NCI-H1092 treated with DMSO at 0.1 percent for 48 hours (cell line): Measurements from ENCODE around the gene SND1.
"Not testable (repeated sequence)": the region's sequence is repeated elsewhere in the genome, so short reads cannot be mapped to it uniquely, and the experiment has no call there.

Source experiments
- DNase-seq: peaks from one replicate; lab custom pipeline; 2025; lab: John Stamatoyannopoulos, UW

The SND1 gene

DNA sequence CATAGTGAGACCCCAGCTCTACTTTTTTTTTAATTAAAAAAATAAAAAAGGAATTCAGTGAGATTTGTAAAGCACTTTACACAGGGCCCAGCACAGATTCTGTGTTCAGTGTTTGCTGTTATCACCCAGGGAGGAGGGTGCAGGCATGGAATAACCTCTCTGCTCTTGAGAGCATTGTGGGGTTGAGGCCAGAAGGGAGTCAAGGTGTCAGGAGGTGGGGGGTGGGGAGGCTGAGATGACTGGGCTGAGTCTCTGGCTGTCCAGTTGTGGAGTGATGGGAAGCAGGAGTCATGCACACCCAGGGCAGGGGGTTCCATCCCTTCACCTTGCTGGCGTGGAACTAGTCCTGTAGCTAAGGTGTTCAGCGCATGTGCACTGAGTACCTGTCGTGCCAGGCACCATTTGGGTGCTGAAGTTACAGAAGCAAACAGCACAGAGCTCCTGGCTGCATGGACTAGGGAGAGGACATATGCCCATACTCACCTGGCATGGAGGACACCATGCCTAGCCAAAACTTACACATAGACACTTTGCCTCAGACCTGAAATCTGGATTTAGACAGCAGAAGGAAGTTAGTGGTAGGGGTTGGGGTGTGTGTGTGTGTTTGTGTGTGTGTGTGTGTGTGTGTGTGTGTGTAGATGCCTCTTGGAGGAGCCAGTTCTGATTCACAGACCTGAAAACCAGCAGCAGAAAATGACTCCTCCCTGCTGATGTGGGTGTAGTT lies 448.4 kb downstream of the SND1 start:
- no peak for DNase-seq

DNA sequence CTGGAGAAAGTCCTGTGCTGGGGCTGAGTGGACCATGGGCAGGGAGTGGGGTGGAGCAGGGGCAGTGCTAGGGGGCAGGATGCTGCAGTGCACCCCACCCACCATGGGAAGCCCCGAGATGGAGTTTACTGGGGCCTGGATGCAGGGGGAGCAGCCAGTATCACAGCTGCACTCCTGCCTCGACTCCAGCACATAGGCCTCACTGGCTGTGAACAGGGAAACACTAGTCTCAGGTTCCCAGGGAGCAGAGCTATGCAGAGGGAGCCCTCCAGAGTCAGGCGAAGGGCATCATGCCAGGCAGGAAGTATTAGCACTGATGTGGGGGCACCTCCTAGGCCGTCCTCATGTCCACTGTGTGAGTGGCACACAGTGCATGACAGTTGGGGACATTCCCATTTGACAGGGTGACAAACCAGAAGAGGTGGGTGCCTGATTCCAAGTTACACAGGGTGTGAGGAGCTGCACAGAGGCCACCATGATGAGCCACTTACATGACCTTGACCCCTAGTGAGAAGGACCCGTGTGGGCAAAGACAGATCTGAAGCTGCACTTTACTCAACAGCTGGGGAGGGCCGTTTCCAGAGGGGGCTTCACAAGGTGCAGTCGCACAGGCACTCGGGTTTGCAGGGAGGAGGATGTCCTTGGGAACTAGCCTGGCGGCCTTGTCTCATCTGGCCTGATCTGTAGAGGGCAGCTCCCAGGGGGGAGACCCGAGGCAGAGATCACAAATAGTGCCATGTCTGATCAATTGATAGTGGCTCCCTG lies 449.1 kb downstream of the SND1 start:
- no peak for DNase-seq

DNA sequence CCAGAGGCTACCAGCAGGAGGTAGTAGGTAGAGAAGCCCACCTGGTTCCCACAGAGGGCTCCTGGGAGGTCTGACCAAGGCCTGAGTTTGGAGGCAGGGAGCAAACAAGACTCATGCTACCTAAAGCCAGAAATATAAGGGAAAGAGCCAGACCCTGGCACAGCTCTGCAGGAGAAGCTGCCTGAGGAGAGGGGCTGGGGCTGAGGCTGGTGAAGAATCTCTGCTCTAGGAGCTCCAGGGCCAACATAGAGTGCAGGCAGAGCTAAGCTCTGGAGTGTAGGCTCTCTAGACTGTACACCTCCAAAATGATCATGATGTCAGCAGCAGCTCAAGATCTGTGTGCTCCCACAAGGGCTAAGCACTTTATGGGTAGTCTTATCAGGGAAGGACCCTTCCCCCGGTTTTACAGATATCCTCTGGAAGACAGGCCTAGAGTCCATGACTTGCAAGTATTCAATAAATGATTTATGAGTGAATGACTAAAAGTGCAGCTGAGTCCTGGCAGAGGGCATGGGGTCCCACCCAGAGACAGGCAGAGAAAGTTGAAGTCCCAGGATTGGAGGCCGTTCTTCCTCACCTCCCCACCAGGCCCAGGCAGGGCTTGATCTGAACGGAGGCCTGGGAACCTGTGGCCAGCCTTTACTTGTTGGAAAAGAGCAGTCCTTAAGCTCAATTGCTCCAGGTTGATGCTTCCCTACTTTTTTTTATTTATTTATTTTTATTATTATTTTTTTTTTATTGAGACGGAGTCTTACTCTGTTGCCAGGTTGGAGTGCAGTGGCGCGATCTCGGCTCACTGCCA lies 450.7 kb downstream of the SND1 start:
- DNase-seq, result no peak

DNA sequence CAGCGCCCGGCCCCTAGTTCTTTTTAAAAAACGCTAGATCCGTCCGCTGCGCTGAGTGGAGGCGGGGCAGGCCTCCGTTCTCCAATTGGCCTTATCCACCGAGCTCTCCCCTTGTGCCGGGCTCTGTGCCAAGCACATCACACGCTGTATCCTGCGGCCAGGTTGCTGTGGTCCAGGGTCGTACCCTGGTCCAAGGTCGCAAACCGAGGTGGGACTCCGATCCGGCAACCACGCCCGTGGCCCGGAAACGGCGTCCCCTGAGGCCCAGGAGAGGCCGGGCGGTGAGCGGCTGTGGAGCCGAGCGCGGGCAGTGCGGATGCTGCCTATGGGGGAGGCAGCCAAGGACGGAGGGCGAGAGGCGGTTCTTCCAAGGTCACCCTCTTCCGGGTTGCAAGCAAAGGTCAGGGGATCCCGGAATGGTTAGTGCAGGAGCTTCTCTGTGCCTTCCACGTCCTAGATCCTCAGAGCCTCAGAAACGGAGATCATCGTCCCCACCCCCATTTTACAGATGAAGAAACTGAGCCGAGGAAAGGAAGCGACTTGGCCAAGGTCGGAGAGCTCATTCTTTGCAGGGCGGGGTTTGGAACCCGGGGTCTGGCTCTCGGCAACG lies 451.6 kb downstream of the SND1 start:
- DNase-seq, result peak; percentile 42

DNA sequence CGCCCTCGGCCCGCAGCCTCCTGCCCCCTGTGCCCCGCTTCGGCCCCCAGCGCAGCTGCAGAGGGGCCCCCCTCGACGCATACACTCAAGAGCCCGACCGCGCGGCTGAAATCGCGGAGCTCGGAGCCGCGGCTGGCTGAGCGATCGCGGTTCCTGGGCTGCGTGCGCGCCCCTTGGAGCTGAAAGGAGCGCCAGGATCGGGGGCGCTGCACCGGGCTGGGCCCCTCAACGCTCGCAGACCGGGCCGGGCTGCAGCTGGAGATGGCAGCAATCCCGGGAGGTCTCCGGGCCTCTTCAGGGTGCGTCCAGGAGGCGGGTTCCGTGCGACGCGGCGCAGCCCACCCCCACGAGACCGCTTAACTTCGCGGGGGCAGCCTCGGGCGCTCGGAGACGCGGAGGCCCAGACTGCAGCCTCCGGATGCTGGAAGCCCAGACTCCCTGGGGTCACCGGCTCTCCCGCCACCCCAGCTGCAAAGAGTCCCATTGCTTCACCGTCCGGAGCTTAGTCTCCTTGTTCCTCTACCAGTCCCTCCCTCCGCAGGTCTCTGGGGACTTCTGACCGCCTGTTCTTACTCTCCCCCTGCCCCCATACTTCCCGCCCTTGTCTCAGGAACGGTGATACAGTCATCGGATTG lies 452.2 kb downstream of the SND1 start:
- DNase-seq, result peak; percentile 42

DNA sequence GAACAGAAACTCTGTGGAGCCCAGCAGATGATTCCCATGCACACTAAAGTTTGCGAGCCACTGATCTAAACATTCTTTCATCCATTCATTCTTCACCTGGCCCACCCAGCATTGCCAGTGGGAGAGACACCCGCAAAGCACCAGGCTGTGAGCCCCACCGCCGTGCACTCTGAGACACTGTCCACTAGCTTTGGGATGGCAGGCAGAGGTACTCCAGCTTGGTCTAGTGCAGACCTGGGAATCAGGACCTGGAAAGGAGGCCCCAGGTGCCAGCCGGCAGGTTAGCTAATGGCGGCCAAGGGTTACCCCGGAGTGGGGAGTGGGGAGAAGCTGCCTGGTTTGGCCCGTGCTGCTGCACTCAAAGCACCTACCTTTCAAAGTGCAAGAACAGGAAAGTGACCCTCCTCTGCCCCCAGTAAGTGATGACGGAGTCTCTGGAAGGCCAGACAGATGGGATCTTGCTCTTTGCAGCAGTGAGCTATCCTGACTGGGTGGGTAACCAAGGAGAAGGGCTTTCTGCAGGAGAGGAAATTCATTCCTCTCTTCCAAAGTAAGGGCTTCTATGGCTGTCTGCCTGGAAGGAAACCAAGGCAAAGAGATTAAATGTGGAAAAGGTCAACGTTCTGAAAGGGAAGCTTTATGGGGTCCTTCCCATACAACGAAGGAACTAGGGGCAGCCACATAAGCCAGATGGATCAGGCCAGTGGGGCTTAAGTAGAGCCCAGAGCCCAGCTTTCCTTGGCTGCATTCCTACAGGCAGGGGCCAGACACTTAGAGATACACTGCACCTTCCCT lies 453.4 kb downstream of the SND1 start:
- DNase-seq, result no peak

DNA sequence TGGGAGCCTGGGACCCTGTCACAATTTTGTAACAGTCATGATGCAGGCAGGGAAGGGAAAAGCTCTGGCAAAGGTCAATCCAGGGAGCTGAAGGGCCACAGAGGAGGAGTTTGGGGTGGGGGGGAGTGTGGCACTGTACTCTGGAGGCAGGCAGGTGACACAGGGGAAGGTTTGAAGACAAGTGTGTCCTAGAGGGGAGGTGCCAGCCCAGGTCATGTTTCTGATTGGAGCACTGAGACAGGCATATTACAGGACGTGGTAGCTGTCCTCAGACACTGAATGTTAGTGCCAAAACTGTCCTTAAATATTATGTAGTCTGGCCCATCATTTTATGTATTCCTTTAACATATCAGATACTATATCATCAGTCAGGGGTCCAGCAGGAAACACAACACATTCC lies 454.8 kb downstream of the SND1 start:
- no peak for DNase-seq

DNA sequence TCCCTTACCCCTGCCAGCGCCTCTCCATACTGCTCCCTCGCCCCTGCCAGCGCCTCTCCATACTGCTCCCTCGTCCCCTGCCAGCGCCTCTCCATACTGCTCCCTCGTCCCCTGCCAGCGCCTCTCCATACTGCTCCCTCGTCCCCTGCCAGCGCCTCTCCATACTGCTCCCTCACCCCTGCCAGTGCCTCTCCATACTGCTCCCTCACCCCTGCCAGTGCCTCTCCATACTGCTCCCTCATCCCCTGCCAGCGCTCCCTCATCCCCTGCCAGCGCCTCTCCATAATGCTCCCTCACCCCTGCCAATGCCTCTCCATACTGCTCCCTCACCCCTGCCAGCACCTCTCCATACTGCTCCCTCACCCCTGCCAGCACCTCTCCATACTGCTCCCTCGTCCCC lies 455.5 kb downstream of the SND1 start:
- not testable (repeated sequence) for DNase-seq

DNA sequence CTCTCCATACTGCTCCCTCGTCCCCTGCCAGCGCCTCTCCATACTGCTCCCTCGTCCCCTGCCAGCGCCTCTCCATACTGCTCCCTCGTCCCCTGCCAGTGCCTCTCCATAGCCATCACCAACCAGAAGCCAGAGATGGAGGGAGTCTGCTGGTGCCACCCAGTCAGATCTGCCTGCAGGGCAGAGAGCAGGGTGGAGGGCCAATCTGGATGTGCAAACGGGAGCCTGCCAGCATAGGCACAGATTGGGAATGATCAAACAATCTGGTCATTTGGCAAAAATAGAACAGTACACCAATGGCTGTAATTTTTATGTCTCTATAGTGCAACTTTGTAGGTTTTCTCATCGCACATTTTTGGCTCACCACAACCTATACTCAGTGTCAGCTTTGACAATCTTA lies 456.1 kb downstream of the SND1 start:
- no peak for DNase-seq

DNA sequence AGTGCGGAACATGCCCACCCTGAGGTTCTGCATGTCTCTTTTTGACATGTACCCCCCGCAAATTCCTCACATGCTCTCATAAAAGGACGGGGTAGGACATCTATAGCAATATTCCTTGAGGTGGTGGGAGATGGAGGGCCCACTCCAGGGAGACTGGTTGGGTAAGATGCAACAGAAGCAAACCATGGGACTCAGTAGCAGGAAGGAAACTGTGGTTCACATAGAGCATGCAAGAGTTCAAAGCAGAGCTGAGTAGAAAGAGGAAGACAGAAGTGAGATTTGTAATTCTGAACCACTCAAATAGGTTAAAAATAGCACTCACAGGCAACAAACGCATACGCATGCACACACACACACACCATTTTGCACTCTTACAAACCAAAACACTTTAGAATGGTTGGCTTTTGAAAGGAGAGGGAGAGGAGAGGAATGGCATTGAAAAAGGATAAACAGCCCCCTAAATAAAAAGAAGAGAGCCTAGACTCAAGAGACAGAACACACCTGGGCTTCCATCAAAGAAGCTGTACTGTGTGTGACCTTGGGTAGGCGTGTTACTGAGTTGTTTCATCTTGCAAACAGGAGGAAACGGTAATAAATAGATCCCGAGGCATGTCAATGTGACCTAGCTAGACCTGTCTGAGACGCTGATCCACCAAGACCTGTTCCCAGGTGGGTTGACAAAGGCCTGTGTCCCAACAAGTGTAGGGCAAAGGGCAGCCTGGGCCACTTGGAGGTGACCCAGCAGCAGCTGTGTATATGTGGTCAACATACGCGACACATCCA lies 456.8 kb downstream of the SND1 start:
- no peak for DNase-seq

DNA sequence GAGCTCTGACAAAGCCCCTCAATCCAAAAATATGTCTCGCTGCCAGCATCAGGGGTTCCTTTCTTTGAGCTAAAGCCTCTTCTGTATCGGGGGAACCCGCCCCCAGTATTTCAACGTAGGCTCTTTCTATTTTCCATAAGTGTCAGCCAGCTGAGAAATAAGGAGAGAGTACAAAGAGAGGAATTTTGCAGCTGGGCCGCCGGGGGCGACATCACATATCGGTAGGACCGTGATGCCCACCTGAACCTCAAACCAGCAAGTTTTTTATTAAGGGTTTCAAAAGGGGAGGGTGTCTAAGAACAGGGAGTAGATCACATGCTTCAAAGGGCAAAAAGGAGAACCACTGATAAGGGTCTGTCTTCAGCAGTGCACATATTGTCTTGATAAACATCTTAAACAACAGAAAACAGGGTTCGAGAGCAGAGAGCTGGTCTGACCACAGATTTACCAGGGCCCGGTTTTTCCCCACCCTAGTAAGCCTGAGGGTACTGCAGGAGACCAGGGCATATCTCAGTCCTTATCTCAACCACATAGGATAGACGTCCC lies 457.5 kb downstream of the SND1 start:
- not testable (repeated sequence) for DNase-seq

DNA sequence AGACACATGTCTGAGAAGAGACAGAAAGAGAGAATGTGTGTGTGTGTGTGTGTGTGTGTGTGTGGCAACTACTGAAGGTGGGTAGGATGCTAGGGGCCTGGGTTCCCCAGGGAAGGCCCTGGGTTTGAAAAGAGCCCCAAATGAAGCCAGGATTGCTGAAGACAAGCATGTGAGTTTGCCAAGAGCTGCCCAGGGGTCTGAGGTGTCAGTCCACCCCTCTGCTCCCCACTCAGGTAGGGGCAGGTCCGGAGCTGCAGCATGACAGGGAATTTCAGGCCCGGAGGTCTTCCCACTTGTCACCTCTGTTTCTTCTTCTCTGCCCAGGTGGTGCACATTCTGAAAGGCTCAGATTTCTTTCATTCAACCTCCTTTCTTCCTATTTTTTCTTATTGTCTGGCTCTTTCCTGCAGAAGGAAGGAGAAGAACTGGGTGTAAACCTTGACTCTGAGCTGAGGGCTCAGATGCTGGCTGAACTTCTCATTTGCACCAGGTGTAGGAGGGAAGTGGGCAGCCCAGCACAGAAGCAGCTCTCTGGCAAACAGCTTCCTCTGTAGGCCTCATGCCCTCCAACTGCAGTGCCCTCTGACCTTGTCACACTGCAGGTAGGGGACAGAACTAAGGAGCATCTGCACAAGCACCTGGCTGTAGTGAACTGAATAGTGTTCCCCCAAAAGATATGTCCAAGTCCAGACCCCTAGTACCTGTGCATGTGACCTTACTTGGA lies 458.8 kb downstream of the SND1 start:
- DNase-seq, result no peak

DNA sequence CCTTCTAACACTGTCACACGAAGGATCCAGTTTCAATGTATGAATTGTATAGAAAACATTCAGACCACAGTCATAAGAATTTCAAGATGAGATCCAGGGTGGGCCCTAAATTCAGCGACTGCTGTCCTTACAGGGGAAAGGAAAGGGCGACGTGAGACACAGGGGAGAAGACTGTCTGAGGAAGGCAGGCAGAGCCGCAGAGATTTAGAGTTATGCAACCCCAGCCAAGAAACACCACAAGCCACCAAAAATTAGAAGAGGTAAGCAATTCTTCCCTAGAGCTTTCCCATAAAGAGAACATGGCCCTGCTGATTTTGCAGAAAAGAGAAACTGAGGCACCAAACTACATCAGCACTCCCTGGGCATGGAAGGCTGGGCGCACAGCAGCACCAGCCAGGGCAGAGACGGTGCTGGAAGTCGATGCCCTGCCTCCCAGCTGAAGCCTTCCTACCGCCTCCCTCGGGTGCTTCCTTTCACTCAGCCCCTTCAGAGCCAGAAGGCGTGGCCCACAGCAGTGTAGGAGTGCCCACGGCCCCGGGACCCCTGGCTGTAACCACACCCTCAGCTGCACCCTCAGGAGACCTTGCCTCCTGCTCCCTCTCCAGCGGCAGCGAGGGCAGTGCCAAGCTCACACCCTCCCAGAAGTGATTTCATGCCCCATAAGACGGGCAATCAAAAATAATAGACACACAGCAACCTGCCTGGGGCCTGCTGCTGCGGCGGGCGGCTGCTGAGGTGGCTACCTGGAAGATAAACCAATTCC lies 460.2 kb downstream of the SND1 start:
- DNase-seq, result peak; percentile 24

DNA sequence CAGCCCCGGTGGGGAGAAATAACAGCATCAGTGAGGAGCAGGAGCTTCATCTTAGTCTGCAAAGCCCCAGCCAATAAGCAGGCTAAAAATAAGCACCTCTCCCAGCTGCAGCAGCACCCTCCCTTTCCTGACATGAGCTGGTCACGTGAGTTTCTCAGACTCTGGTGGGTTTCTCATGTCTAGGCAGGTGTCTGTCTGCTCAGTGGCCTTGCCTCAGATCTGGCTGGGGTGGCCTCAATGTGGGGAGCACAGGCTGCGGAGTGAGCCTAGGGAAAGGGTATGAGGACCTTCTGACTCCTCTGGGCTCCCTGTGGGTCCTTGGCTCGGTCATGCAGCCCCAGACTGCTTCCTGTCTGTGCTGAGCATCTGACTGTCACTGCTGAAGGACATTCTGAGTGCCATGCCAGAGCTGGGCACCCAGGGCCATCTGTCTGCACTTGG lies 460.8 kb downstream of the SND1 start:
- DNase-seq, result no peak

DNA sequence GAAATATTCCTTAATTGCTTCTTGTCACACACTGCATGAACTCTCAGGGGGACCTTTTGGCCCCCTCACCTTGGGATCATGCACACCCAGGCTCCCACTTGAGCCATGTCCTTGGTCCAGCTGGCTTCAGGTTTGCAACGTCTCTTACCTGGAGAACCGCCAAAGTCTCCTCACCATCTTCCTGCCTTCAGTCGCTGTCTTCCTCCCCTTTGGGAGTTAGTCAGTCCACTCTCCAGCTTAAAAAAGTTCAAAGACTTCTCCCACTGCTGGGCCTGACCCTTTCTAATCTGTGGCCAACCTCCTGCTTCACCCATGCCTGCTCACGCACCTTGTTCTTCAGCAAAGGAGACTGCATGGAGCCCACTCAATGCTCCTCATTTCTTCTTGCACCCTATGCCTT lies 461.8 kb downstream of the SND1 start:
- no peak for DNase-seq

DNA sequence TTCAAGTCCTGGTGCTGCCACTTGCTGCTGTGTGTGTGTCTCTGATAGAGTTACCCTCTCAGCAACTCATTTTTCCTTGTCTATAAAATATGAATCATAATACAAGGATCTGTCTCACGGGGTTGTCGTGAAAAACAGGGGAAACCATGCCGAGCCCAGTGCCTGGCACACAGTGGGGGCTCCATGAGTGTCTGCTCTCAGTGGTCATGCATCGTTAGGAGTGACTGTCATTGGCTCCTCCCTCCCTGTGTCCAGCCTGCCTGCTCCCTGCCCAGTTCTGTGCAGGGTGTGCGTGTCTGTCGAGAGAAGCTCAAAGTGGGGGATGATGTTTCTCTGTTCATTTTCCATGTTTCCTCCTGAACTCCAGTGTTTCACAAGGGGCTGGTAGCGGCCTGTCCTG lies 462.8 kb downstream of the SND1 start:
- DNase-seq, result no peak

DNA sequence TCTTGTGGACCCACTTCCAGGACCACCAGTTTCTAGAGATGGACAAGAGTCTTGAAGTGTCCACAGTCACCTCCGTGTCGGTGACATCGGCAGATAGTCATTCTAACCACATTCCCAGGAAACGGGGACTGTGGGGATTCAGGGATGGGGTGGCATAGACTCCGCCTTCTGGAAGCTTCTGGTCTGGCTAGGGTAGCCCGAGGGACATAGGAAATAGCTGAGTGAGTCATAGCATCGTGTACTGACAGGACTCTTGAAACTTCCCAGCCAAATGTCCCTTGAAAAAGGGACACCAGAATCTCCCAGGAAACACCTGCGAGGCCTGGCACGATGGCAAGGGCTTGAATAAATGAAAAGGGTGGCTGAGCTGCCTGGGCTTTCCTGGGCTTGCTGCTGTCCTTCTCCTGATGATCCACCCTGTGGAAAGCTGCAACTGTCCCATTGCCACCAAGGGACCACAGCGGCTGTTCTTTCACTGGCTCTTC lies 463.4 kb downstream of the SND1 start:
- no peak for DNase-seq
